ENCODE measurements around the gene TENT4A. TPM values are rescaled to one million over a fixed set of nuclear protein-coding genes. Genes with fewer than 3 reads are reported as not detected.

TENT4A gene
- total and polyA plus RNA-seq, 8 donors: 3.5 to 37.4 (median 15.8) TPM

- no peaks in the 10 kb centered on the region for H3K27me3 ChIP-seq
- H3K9me3 ChIP-seq: no peaks in the 10 kb centered on the region
- no peaks in the 10 kb centered on the region for H3K4me1 ChIP-seq
- H3K4me3 ChIP-seq: no peak overlapping the region
- WGBS, 5 donors: 90 to 95% (median 93%) methylated on average over 7 of the region's 7 CpGs
- no peaks in the 10 kb centered on the region for H3K36me3 ChIP-seq
- DNase-seq: no peak
- H3K27ac ChIP-seq: no peak overlapping the region
- TF ChIP-seq POLR2A (IDR thresholded peaks at IDR 0.05) (no peak), CTCF (IDR thresholded peaks at IDR 0.05) (no peak), EP300 (IDR thresholded peaks at IDR 0.05) (no peak), POLR2AphosphoS5 (IDR thresholded peaks at IDR 0.05) (no peak)
- intact Hi-C loops (cut with DNase I; ENCODE audit: low total_unique reads): no loop called here
Measured at GRCh38 chr5:6780802-6781391, 67.7 kb downstream of the TENT4A start.

- no peak overlapping the region for H3K27ac ChIP-seq
- intact Hi-C loops (cut with DNase I; ENCODE audit: low total_unique reads): no loop called here
- WGBS, 5 donors: 78 to 92% (median 86%) methylated on average over 3 of the region's 3 CpGs
- no peaks in the 10 kb centered on the region for H3K27me3 ChIP-seq
- H3K4me3 ChIP-seq: no peak overlapping the region
- H3K4me1 ChIP-seq: no peaks in the 10 kb centered on the region
- no peaks in the 10 kb centered on the region for H3K9me3 ChIP-seq
- TF ChIP-seq CTCF (IDR thresholded peaks at IDR 0.05): no peak
- no peak for TF ChIP-seq POLR2A (IDR thresholded peaks at IDR 0.05)
- TF ChIP-seq POLR2AphosphoS5 (IDR thresholded peaks at IDR 0.05): no peak
- no peak for TF ChIP-seq EP300 (IDR thresholded peaks at IDR 0.05)
- no peak for DNase-seq
- no peaks in the 10 kb centered on the region for H3K36me3 ChIP-seq
Measured at GRCh38 chr5:6781716-6782115, 68.5 kb downstream of the TENT4A start.

GRCh38 chr5:6783787-6784186, 70.6 kb downstream of the TENT4A start:
- Histone ChIP-seq H3K4me3 (no peak overlapping the region), H3K27ac (no peak overlapping the region), H3K4me1 (peaks cover 0 to under 1% (median 0%) of the 10 kb centered on the region in 4 donors), H3K36me3 (no peaks in the 10 kb centered on the region), H3K27me3 (no peaks in the 10 kb centered on the region), H3K9me3 (no peaks in the 10 kb centered on the region)
- intact Hi-C loops (cut with DNase I; ENCODE audit: low total_unique reads): no loop called here
- no peak for TF ChIP-seq EP300 (IDR thresholded peaks at IDR 0.05)
- no peak for TF ChIP-seq POLR2AphosphoS5 (IDR thresholded peaks at IDR 0.05)
- TF ChIP-seq CTCF (IDR thresholded peaks at IDR 0.05): no peak
- TF ChIP-seq POLR2A (IDR thresholded peaks at IDR 0.05): no peak
- 87 to 95% (median 91%) methylated on average over 2 of the region's 2 CpGs for WGBS, 5 donors
- DNase-seq: no peak

GRCh38 chr5:6784481-6784880, 71.2 kb downstream of the TENT4A start:
- no peaks in the 10 kb centered on the region for H3K27me3 ChIP-seq
- H3K4me3 ChIP-seq: no peak overlapping the region
- no peak for TF ChIP-seq EP300 (IDR thresholded peaks at IDR 0.05)
- no peak for TF ChIP-seq CTCF (IDR thresholded peaks at IDR 0.05)
- TF ChIP-seq POLR2A (IDR thresholded peaks at IDR 0.05): no peak
- no peak for DNase-seq
- H3K4me1 ChIP-seq: peaks cover 0 to 7% (median 5%) of the 10 kb centered on the region in 4 donors
- H3K27ac ChIP-seq: no peak overlapping the region
- no peaks in the 10 kb centered on the region for H3K9me3 ChIP-seq
- intact Hi-C loops (cut with DNase I; ENCODE audit: low total_unique reads): no loop called here
- no peaks in the 10 kb centered on the region for H3K36me3 ChIP-seq
- WGBS, 5 donors: 78 to 94% (median 89%) methylated on average over 7 of the region's 7 CpGs

Measured in stomach (tissue), 9 donors.